COLO668 (cell line): Measurements from ENCODE around the gene PIP5K1A.
"Not testable (repeated sequence)": the region's sequence is repeated elsewhere in the genome, so short reads cannot be mapped to it uniquely, and the experiment has no call there.

ENCODE experiments used
- DNase-seq: peaks from one replicate; lab custom pipeline; 2025; ENCODE audit not compliant: unreplicated experiment; lab: John Stamatoyannopoulos, UW

PIP5K1A gene

DNA sequence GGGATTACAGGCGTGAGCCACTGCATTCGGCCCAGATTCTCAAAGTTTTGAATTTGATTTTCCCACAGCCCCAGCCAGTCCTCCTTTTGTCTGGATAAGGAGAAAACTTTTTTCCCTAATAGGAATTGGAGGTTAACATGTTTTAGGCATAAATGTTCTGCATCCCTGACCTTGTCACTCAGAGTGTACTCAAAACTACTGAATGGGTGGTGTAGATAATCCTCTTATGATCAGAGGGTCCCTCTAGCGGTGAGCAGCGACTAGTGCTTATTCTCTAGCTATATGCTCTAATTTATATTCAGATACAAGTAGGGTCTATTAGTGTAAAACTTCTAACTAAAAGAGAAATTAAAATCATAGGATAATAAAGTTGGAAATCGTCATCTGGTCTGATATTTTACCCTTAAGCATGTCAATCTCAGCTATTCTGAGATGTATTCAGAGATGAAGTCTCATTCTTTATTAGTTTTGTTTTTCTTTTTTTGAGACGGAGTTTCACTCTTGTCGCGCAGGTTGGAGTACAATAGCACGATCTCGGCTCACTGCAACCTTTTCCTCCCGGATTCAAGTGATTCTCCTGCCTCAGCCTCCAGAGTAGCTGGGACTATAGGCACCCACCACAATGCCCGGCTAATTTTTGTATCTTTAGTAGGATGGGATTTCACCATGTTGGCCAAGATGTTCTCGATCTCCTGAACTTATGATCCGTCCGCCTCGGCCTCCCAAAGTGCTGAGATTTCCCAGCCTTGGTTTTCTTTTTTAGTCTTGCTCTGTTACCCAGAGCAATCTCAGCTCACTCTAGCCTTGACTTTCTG is 53.5 kb downstream of the PIP5K1A start:
- peak; percentile 69 for DNase-seq

DNA sequence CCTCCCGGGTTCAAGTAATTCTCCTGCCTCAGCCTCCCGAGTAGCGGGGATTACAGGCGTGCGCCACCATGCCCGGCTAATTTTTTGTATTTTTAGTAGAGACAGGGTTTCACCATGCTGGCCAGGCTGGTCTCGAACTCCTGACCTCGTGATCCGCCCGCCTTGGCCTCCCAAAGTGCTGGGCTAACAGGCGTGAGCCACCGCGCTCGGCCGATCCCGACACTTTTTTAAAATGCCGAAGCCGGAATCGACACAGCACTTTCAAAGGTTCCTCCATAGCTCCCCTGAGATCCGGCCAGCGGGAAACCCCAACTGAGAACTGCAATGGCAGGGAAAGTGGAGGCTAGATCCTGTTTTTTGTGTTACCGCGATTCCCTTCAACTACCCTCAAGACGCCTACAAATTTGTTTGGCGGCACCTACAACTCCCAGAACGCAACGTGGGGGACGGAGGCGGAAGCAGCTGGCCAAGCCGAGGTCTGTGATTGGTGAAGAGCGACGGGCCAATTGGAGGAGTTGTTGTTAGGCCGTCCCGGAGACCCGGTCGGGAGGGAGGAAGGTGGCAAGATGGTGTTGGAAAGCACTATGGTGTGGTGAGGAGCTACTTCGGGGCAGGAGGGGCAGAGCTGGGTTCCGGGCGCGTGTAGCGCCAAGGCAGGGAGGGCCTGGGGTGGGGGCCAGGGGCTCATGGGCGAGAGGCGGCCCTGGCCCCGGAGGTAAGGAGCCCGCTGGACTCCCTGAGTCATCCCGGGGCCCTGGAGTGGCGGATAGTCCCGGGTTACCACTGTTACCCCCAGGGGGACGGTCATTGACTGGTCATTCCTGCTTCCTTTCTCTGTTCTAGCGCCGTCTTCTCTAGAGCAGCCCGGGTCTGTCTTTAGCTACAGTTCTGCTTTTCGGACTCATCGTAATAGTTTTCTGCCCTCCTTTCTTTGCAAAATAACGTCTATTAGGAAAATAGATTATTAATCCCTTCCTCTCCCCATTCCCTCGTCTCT is 56.2 kb downstream of the PIP5K1A start, which contains the start of gene PSMD4:
PSMD4 (plus strand) TSS at position 518 of the 997 bp plus-strand sequence; CDS start at position 567, 49 bp downstream.
- DNase-seq: peak; percentile 97

- no peak for DNase-seq
These were observed 57.0 kb downstream of the PIP5K1A start for GRCh38 chr1:151255381-151255780.

DNA sequence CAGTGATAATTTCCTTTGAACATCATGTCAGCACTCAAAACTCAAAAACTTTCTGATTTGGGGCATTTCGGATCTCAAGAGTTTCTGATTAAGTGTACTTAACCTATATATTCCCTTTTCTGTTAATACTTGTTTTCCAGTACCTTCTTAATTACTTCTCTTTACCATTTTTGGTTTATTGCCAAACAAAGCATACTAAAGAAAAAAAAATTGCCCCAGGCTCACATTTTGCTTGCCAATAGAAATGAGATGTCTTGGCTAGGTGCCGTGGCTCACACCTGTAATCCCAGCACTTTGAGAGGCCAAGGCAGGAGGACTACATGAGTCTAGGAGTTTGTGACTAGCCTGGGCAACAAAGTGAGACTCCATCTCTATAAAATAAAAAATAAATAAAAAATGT is 61.0 kb downstream of the PIP5K1A start:
- DNase-seq: no peak

- no peak for DNase-seq
These were observed 67.3 kb downstream of the PIP5K1A start for GRCh38 chr1:151265446-151266236.

DNA sequence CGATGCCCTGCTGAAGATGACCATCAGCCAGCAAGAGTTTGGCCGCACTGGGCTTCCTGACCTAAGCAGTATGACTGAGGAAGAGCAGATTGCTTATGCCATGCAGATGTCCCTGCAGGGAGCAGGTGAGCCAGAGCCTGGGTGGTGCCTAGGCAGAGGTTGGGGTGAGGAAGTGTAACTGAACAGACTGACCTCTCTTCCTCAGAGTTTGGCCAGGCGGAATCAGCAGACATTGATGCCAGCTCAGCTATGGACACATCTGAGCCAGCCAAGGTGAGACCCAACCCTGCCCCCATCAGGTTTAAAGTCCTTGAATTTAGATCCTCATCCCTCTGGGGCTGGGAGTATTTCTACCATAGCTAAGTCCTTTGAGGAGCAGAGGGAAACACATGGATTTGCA is 68.0 kb downstream of the PIP5K1A start:
- no peak for DNase-seq

DNA sequence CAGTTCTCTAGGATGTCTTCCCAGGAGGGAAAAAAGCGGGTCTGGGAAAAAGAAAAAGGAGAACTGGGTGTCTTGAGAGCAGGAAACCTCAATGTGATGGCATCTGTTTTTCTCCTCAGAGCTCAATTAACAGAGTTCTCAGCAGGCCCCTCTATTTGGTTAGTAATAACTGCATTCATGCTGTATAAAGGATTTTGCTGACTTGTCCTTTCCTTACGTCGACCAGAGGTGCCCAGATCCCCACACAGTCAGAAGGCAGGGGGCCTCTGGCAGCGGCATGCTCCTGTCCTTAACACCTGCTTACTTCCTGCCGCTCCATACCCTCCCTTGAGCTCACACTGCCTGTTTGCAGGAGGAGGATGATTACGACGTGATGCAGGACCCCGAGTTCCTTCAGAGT is 68.5 kb downstream of the PIP5K1A start:
- no peak for DNase-seq

- no peak for DNase-seq
These were observed 69.4 kb downstream of the PIP5K1A start for GRCh38 chr1:151267760-151268159.

GRCh38 chr1:151273924-151274466 is 75.6 kb downstream of the PIP5K1A start:
- no peak for DNase-seq

DNA sequence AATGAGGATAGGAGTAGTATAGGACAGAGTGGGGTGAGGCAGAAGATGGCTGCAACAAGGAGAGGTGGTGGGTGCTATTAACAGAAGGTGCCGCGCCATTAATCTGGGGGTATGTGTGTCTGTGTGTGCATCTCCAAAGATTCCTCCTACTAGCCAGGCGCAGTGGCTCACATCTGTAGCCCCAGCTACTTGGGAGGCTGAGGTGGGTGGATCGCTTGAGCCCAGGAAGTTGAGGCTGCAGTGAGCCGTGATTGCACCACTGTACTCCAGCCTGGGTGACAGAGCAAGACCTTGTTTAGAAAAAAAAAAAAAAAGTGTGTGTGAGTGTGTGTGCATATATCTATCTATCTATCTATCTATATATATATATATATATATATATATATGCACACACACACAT is 77.0 kb downstream of the PIP5K1A start:
- DNase-seq: not testable (repeated sequence)

- DNase-seq: no peak
These were observed 78.9 kb downstream of the PIP5K1A start for GRCh38 chr1:151277249-151277648.

DNA sequence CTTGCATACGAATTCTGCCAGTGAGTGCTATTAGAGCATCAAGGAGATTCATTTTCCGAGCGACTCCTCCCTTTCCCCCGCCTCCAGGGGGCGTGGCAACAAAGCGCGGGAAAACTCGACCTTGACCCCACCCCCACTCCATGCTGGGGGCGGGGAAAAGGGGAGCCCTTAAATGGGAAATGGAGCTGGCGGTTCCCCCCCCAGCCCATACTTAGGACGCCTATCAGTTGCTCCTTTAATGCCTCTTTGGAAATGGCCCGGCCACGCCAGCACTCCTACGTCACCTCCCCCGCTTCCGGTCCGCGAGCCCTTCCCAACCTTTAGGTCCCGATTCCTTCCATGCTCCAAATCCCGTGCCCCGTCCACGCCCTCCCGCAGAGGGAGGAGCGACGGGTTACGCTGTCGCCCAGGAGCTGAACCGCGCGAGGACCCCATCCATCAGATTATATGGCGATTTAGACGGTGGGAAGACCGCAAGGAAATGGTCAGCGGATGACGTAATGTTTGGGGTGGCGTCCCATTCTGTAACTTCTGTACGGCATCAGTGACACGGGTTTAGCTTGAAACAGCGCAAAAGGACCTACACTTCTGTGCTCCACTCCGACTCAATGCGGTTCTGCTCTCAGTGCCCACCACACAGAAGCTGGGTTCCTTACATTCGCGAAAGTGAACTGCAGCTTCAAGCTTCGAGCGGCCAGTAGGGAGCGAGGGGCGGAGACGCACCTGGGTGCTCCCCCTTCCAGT is 83.0 kb downstream of the PIP5K1A start:
- peak; percentile 98 for DNase-seq

GRCh38 chr1:151281969-151282882 is 83.9 kb downstream of the PIP5K1A start, which contains the start of gene ZNF687:
Gene ZNF687 (plus strand): TSS chr1:151282299. CDS start chr1:151286292, 3,993 bp downstream.
- peak; percentile 100 for DNase-seq

DNA sequence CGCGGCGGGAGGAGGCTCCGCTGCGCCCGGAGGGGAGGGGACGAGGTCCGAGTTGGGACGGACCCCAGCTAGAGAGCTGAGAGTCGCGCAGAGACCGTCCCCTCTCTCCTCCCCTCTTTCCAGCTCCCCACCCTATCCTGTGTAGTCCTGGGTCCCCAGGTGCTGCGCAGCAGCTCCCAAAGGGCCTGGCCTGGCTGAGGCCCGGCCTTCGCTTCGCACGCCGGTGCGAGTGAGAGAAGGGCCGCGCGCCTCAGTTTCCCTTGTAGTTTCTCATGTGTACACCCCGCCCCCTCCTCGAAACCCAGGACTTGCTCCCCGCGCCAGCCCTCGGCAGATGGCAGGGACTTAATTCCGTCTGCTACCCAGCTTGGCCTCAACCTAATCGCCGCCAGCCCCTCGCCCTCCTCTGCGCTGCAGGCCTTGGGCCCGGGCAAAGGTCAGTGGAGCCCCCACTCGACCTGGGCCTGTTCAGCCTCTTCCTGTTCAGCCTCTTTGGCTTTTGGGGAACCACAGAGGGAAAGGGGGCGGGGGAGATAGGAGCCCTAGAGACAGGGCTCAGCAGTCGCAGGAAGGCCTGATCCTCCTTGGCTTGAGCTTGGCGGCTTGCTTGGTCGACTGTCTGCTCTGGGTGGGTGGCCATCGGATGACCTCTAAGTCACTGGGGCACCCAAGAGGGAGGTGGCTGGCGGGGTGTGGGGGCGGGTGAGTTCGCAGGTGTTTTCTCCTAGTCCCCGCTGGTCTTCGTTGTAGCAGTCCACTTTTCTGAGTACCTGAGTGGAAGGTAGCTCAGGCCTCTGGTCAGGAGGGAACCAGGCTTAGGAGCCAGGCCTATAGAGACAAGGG is 84.8 kb downstream of the PIP5K1A start:
- DNase-seq: peak; percentile 58

DNA sequence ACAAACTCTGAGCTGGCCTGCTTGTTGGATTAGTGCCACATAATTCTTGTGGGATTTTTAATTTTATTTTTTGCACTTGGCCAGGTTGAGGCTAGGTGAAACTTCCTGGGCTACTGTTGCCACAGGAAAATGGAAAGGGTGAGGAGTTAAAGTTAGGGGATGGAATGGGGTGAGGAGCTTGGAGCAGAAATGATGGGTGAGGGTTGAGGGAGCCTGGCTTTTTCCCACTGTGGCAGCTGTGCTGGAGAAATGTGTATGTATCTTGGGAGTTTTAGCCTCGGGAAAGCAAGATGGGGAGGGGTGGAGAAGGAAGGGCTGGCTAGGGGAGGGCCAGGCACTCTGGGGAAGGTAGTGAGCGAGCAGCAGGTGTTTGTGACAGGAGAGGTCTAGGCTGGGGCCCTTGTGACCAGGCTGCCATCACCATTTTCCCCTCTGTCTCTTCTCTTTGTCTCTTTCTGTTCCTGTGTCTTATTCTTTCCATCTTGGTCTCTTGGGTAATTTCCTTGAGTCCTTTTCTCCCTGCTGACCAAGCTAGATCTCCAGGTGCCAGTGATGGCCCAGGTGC is 85.7 kb downstream of the PIP5K1A start:
- DNase-seq: no peak

DNA sequence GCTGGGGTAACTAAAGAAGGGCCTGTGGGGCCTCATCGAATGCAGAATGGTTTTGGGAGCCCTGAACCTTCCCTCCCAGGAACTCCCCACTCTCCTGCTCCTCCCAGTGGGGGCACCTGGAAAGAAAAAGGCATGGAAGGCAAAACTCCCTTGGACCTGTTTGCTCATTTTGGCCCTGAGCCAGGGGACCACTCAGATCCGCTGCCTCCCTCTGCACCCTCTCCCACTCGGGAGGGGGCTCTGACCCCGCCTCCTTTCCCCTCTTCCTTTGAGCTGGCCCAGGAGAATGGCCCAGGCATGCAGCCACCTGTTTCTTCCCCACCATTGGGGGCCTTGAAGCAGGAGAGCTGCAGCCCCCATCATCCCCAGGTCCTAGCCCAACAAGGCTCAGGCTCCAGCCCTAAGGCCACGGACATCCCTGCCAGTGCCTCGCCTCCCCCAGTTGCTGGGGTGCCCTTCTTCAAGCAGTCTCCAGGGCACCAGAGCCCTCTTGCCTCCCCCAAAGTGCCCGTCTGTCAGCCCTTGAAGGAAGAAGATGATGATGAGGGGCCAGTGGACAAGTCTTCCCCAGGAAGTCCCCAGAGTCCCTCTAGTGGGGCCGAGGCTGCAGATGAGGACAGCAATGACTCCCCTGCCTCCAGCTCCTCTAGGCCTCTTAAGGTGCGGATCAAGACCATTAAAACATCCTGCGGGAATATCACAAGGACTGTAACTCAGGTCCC is 88.4 kb downstream of the PIP5K1A start:
- DNase-seq: no peak

- no peak for DNase-seq
These were observed 89.0 kb downstream of the PIP5K1A start for GRCh38 chr1:151287341-151287699.
